Panc1 (cell line): Measurements from ENCODE around the gene C12orf75.

Experiments used
- CTCF ChIP-seq: fragments of 450-650 bp; IDR thresholded peaks from 2 replicates; pipeline ENCODE4 v1.5.1; 2017; ENCODE audit warnings: mild to moderate bottlenecking
- POLR2AphosphoS5 ChIP-seq: IDR thresholded peaks from 2 replicates; pipeline ENCODE4 v1.6.1; 2012; ENCODE audit warnings: mild to moderate bottlenecking, low read depth, low read length, moderate library complexity
- REST ChIP-seq, 2 experiments: IDR thresholded peaks; 2 replicates each; pipeline ENCODE4 v1.6.1; 2011 to 2012; ENCODE audit warnings: low read depth in 2 of 2, control low read depth in 1 of 2, low read length in 1 of 2, mild to moderate bottlenecking in 1 of 2, moderate library complexity in 1 of 2; ENCODE audit not compliant: insufficient read depth in 1 of 2
- SIN3A ChIP-seq: IDR thresholded peaks from 2 replicates; pipeline ENCODE4 v1.6.1; 2012; ENCODE audit warnings: low read depth, mild to moderate bottlenecking, low read length, moderate library complexity, borderline replicate concordance; ENCODE audit not compliant: insufficient read depth
- TCF7L2 ChIP-seq: IDR thresholded peaks from 2 replicates; pipeline ENCODE4 v1.6.1; 2011; ENCODE audit warnings: mild to moderate bottlenecking, low read depth, low read length, inconsistent platforms

DNA sequence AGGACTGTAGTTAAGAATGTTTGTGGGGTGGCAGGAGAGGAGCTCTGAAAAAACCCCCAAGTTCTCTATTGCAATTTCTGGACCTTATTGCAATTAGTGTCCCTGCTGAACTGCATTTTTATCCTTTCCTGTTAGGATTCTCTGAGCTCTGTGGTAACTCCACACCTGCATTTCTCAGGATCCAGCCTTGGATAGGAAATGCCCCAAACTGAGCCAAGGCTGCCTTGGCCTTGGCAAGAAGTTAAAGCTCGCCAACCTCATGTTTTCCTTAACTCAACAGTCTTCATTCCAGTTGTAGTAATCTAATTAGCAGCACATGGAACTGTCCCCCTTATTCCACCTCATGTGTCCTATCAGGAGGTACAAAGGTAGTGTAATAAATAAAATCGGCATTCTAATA is 66.5 kb downstream of the C12orf75 start:
- TF ChIP-seq REST (IDR thresholded peaks at IDR 0.05; ENCODE audit: insufficient read depth in 1 of 2, low read depth in 2 of 2, low read length in 1 of 2) (no peak), CTCF (no peak), POLR2AphosphoS5 (no peak), SIN3A (no peak), TCF7L2 (no peak)
